ENCODE measurements around the gene BYSL. TPM values are rescaled to one million over a fixed set of nuclear protein-coding genes. Genes with fewer than 3 reads are reported as not detected.

The BYSL gene
- total and polyA plus RNA-seq, 9 of the 15 experiments (the other 6 are each of a cell fraction or from before 2014, with no cell fraction given), result 22.2 to 92.3 (median 53.4) TPM

DNA sequence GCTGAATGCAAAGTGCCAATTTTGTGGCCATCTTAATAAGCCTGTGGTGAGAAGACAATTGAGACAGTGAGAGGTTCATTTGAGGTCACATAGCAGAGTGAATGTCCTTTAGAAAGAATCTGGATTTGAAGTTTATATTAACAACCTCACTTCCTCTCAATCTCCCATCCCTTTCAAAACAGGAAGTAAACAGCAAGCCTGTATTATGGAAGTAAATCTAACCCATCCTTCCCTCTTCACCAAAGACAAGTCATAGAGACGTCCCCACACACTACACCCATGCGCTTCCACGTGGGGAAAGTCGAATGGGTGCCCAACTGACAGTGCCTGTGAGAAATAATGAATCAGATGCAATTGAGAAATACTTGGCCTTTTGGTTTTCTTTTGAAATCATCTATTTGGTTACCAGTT is 49.1 kb downstream of the BYSL start:
- FAIRE-seq, result no peak
- H3K27ac ChIP-seq (ENCODE audit: extremely low read depth, low read depth, low read length), result no peak overlapping the region
- no peaks in the 10 kb centered on the region for H4K20me1 ChIP-seq (replicated peaks; ENCODE audit: control insufficient read depth, insufficient read depth, low read length)
- H3K27me3 ChIP-seq (ENCODE audit: control insufficient read depth in 2 of 2, insufficient read depth in 2 of 2, low read length in 2 of 2), result no peaks in the 10 kb centered on the region
- H3K4me3 ChIP-seq, result no peak overlapping the region
- CTCF ChIA-PET (ENCODE audit: low intra/inter-chr PET ratio), result no interaction called here
- DNase-seq (ENCODE audit: extremely low read depth in 1 of 4, low spot score in 3 of 4), result no peak
- H3K9me1 ChIP-seq (ENCODE audit: control insufficient read depth, insufficient read depth, low read length), result no peaks in the 10 kb centered on the region
- H2AFZ ChIP-seq (ENCODE audit: low read depth, low read length), result peak overlapping the region; percentile 49
- no peak overlapping the region for H3K9ac ChIP-seq (ENCODE audit: insufficient read depth in 1 of 2, low read depth in 2 of 2, low read length in 2 of 2)
- H3K4me1 ChIP-seq (replicated peaks in 1 of 2; ENCODE audit: control insufficient read depth in 2 of 2, insufficient read depth in 2 of 2, low read length in 2 of 2), result peaks cover 0 to 27% of the 10 kb centered on the region in 2 experiments; a peak in 4 of 5 replicates
- no peaks in the 10 kb centered on the region for H3K79me2 ChIP-seq (ENCODE audit: control insufficient read depth, insufficient read depth, low read length)
- H3K36me3 ChIP-seq (ENCODE audit: control insufficient read depth, insufficient read depth, low read length), result no peaks in the 10 kb centered on the region
- WGBS (ENCODE audit: insufficient coverage, low coverage, missing lambda C conversion rate), result 52% methylated on average over 4 of the region's 4 CpGs
- POLR2A ChIA-PET, result no interaction called here
- in situ Hi-C loops (cut with MboI), result no loop called here
- no TSS peak for BruUV-seq (replicated peaks)
- intact Hi-C loops (cut with micrococcal nuclease), result no loop called here
- no peaks in the 10 kb centered on the region for H3K9me3 ChIP-seq (replicated peaks; ENCODE audit: control insufficient read depth, insufficient read depth, low read depth, low read length)
- ATAC-seq, result no peak
- no peak overlapping the region for H3K4me2 ChIP-seq (ENCODE audit: insufficient read depth, low read length)
- TF ChIP-seq FOXK2 (conservative IDR thresholded peaks at IDR 0.05 in 1 of 2, IDR thresholded peaks at IDR 0.05 in 1 of 2; ENCODE audit: low read depth in 2 of 2), result peak; percentile 66 to 70; a peak in 3 of 4 replicates
- TF ChIP-seq ZNF431 (CRISPR knock-in tag; IDR thresholded peaks at IDR 0.05), result no peak
- TF ChIP-seq NR4A1 (CRISPR knock-in tag; IDR thresholded peaks at IDR 0.05), result no peak
- no peak for TF ChIP-seq NR4A1 (tag; IDR thresholded peaks at IDR 0.05)
- no peak for TF ChIP-seq XRCC4 (IDR thresholded peaks at IDR 0.05; ENCODE audit: extremely low read depth, insufficient read depth, insufficient read length)
- peak; percentile 80; the same call in 1 of the 2 replicates for TF ChIP-seq SPI1 (IDR thresholded peaks at IDR 0.05; ENCODE audit: borderline replicate concordance, low read depth, low read length)
- TF ChIP-seq MTA1 (IDR thresholded peaks at IDR 0.05; ENCODE audit: borderline replicate concordance), result no peak
- TF ChIP-seq, protein P1, sequence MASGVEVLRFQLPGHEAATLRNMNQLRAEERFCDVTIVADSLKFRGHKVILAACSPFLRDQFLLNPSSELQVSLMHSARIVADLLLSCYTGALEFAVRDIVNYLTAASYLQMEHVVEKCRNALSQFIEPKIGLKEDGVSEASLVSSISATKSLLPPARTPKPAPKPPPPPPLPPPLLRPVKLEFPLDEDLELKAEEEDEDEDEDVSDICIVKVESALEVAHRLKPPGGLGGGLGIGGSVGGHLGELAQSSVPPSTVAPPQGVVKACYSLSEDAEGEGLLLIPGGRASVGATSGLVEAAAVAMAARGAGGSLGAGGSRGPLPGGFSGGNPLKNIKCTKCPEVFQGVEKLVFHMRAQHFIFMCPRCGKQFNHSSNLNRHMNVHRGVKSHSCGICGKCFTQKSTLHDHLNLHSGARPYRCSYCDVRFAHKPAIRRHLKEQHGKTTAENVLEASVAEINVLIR (CRISPR knock-in tag; IDR thresholded peaks at IDR 0.05), result no peak
- TF ChIP-seq, protein P2, sequence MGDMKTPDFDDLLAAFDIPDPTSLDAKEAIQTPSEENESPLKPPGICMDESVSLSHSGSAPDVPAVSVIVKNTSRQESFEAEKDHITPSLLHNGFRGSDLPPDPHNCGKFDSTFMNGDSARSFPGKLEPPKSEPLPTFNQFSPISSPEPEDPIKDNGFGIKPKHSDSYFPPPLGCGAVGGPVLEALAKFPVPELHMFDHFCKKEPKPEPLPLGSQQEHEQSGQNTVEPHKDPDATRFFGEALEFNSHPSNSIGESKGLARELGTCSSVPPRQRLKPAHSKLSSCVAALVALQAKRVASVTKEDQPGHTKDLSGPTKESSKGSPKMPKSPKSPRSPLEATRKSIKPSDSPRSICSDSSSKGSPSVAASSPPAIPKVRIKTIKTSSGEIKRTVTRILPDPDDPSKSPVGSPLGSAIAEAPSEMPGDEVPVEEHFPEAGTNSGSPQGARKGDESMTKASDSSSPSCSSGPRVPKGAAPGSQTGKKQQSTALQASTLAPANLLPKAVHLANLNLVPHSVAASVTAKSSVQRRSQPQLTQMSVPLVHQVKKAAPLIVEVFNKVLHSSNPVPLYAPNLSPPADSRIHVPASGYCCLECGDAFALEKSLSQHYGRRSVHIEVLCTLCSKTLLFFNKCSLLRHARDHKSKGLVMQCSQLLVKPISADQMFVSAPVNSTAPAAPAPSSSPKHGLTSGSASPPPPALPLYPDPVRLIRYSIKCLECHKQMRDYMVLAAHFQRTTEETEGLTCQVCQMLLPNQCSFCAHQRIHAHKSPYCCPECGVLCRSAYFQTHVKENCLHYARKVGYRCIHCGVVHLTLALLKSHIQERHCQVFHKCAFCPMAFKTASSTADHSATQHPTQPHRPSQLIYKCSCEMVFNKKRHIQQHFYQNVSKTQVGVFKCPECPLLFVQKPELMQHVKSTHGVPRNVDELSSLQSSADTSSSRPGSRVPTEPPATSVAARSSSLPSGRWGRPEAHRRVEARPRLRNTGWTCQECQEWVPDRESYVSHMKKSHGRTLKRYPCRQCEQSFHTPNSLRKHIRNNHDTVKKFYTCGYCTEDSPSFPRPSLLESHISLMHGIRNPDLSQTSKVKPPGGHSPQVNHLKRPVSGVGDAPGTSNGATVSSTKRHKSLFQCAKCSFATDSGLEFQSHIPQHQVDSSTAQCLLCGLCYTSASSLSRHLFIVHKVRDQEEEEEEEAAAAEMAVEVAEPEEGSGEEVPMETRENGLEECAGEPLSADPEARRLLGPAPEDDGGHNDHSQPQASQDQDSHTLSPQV (IDR thresholded peaks at IDR 0.05), result peak; percentile 16; the same call in 1 of the 2 replicates
- TF ChIP-seq ZNF717 (CRISPR knock-in tag; IDR thresholded peaks at IDR 0.05), result no peak
- TF ChIP-seq ETV1 (tag; conservative IDR thresholded peaks at IDR 0.05; ENCODE audit: low read depth), result 0 out of 2 replicates have a peak, but pooled peaks have one; percentile 12
- TF ChIP-seq EHMT2 (IDR thresholded peaks at IDR 0.05), result no peak
- no peak for TF ChIP-seq SUPT5H (IDR thresholded peaks at IDR 0.05)
- TF ChIP-seq U2AF1 (optimal IDR thresholded peaks at IDR 0.05; ENCODE audit: low read depth, low read length), result no peak
- TF ChIP-seq, protein P3, sequence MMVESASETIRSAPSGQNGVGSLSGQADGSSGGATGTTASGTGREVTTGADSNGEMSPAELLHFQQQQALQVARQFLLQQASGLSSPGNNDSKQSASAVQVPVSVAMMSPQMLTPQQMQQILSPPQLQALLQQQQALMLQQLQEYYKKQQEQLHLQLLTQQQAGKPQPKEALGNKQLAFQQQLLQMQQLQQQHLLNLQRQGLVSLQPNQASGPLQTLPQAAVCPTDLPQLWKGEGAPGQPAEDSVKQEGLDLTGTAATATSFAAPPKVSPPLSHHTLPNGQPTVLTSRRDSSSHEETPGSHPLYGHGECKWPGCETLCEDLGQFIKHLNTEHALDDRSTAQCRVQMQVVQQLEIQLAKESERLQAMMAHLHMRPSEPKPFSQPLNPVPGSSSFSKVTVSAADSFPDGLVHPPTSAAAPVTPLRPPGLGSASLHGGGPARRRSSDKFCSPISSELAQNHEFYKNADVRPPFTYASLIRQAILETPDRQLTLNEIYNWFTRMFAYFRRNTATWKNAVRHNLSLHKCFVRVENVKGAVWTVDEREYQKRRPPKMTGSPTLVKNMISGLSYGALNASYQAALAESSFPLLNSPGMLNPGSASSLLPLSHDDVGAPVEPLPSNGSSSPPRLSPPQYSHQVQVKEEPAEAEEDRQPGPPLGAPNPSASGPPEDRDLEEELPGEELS (CRISPR knock-in tag; IDR thresholded peaks at IDR 0.05; ENCODE audit: borderline replicate concordance), result no peak
- no peak for TF ChIP-seq HLTF (IDR thresholded peaks at IDR 0.05)
